NCI-H524 (cell line): ENCODE measurements around the gene OR2C1.

Experiments used
- DNase-seq, 2 experiments: peaks; one replicate each; lab custom pipeline; 2025; lab: John Stamatoyannopoulos, UW

OR2C1 gene

GRCh38 chr16:3355589-3355988, at the start of gene OR2C1:
Gene OR2C1 (plus strand): TSS chr16:3355889. CDS start chr16:3355941, 52 bp downstream.
- no peak for DNase-seq

GRCh38 chr16:3306078-3306477, 49.6 kb upstream of the OR2C1 start:
- no peak for DNase-seq

GRCh38 chr16:3311496-3311895, 44.2 kb upstream of the OR2C1 start:
- DNase-seq, result no peak

GRCh38 chr16:3317315-3317999, 38.2 kb upstream of the OR2C1 start:
- DNase-seq, result no peak

GRCh38 chr16:3321816-3322215, 33.9 kb upstream of the OR2C1 start:
- no peak for DNase-seq

- DNase-seq, result no peak
Measured at GRCh38 chr16:3327514-3327913, 28.2 kb upstream of the OR2C1 start.

- DNase-seq, result no peak
Measured at GRCh38 chr16:3328104-3328503, 27.6 kb upstream of the OR2C1 start.

GRCh38 chr16:3328643-3329042, 27.0 kb upstream of the OR2C1 start:
- DNase-seq, result no peak

GRCh38 chr16:3346041-3346440, 9.6 kb upstream of the OR2C1 start:
- DNase-seq, result no peak

GRCh38 chr16:3347586-3347985, 8.1 kb upstream of the OR2C1 start:
- no peak for DNase-seq

- no peak for DNase-seq
Measured at GRCh38 chr16:3348547-3349167, 7.0 kb upstream of the OR2C1 start.

- DNase-seq, result no peak
Measured at GRCh38 chr16:3349175-3349574, 6.5 kb upstream of the OR2C1 start.

GRCh38 chr16:3356118-3356517, 429 bp downstream of the OR2C1 start:
- no peak for DNase-seq

GRCh38 chr16:3358871-3359270, 3.2 kb downstream of the OR2C1 start:
- DNase-seq, result no peak

GRCh38 chr16:3362931-3363330, 7.2 kb downstream of the OR2C1 start:
- no peak for DNase-seq

GRCh38 chr16:3363793-3364192, 8.1 kb downstream of the OR2C1 start:
- peak in 1 of 2 experiments; percentile 49 for DNase-seq

GRCh38 chr16:3364774-3365427, 9.2 kb downstream of the OR2C1 start:
- no peak for DNase-seq

- DNase-seq, result no peak
Measured at GRCh38 chr16:3369073-3369472, 13.4 kb downstream of the OR2C1 start.

GRCh38 chr16:3375680-3376079, 20.0 kb downstream of the OR2C1 start:
- no peak for DNase-seq

- no peak for DNase-seq
Measured at GRCh38 chr16:3377917-3378316, 22.2 kb downstream of the OR2C1 start.

GRCh38 chr16:3383045-3383448, 27.4 kb downstream of the OR2C1 start:
- no peak for DNase-seq

- no peak for DNase-seq
Measured at GRCh38 chr16:3388325-3388724, 32.6 kb downstream of the OR2C1 start.

- DNase-seq, result no peak
Measured at GRCh38 chr16:3389663-3390338, 34.1 kb downstream of the OR2C1 start.
